Measurements from ENCODE around the gene RAET1E.
"Not testable (repeated sequence)": the region's sequence is repeated elsewhere in the genome, so short reads cannot be mapped to it uniquely, and the experiment has no call there.

The RAET1E gene

GRCh38 chr6:149896491-149896890, 1.4 kb downstream of the RAET1E start:
- H3K4me1 ChIP-seq (ENCODE audit: control insufficient read depth, insufficient read depth, low read length) = peaks cover 39% of the 10 kb centered on the region
- H3K4me2 ChIP-seq (ENCODE audit: low read length) = peak overlapping the region; percentile 74
- no peaks in the 10 kb centered on the region for H3K36me3 ChIP-seq (ENCODE audit: insufficient read depth, low read length)
- no peaks in the 10 kb centered on the region for H3K27me3 ChIP-seq (ENCODE audit: control insufficient read depth, insufficient read depth, low read length)
- H3K9ac ChIP-seq (ENCODE audit: low read depth, low read length) = peak overlapping the region; percentile 61
- peak overlapping the region; percentile 48 for H3K4me3 ChIP-seq (ENCODE audit: low read length)
- no peaks in the 10 kb centered on the region for H3K9me3 ChIP-seq (replicated peaks; ENCODE audit: low read length)

GRCh38 chr6:149895833-149896271, 2.1 kb downstream of the RAET1E start:
- no peaks in the 10 kb centered on the region for H3K27me3 ChIP-seq (ENCODE audit: control insufficient read depth, insufficient read depth, low read length)
- peaks cover 45% of the 10 kb centered on the region for H3K4me1 ChIP-seq (ENCODE audit: control insufficient read depth, insufficient read depth, low read length)
- H3K4me3 ChIP-seq (ENCODE audit: low read length) = peak overlapping the region; percentile 9
- no peaks in the 10 kb centered on the region for H3K36me3 ChIP-seq (ENCODE audit: insufficient read depth, low read length)
- no peaks in the 10 kb centered on the region for H3K9me3 ChIP-seq (replicated peaks; ENCODE audit: low read length)
- H3K4me2 ChIP-seq (ENCODE audit: low read length) = peak overlapping the region; percentile 74
- peak overlapping the region; percentile 5 for H3K9ac ChIP-seq (ENCODE audit: low read depth, low read length)

GRCh38 chr6:149895048-149895590, 2.8 kb downstream of the RAET1E start:
- Histone ChIP-seq H3K4me1 (ENCODE audit: control insufficient read depth, insufficient read depth, low read length) (peaks cover 53% of the 10 kb centered on the region), H3K9ac (ENCODE audit: low read depth, low read length) (no peak overlapping the region), H3K4me3 (ENCODE audit: low read length) (no peak overlapping the region), H3K4me2 (ENCODE audit: low read length) (peak overlapping the region; percentile 74), H3K36me3 (ENCODE audit: insufficient read depth, low read length) (no peaks in the 10 kb centered on the region), H3K27me3 (ENCODE audit: control insufficient read depth, insufficient read depth, low read length) (no peaks in the 10 kb centered on the region), H3K9me3 (replicated peaks; ENCODE audit: low read length) (no peaks in the 10 kb centered on the region)

- not testable (repeated sequence) for H3K4me2 ChIP-seq (ENCODE audit: low read length); H3K4me3 ChIP-seq (ENCODE audit: low read length); H3K9ac ChIP-seq (ENCODE audit: low read depth, low read length); H3K9me3 ChIP-seq (replicated peaks; ENCODE audit: low read length); H3K27me3 ChIP-seq (ENCODE audit: control insufficient read depth, insufficient read depth, low read length); H3K36me3 ChIP-seq (ENCODE audit: insufficient read depth, low read length)
- H3K4me1 ChIP-seq (ENCODE audit: control insufficient read depth, insufficient read depth, low read length) = peaks cover 60% of the 10 kb centered on the region
Observed at GRCh38 chr6:149891864-149892263, 6.0 kb downstream of the RAET1E start.

- peak overlapping the region; percentile 56 for H3K9ac ChIP-seq (ENCODE audit: low read depth, low read length)
- H3K4me2 ChIP-seq (ENCODE audit: low read length) = peak overlapping the region; percentile 52
- peaks cover 55% of the 10 kb centered on the region for H3K4me1 ChIP-seq (ENCODE audit: control insufficient read depth, insufficient read depth, low read length)
- H3K4me3 ChIP-seq (ENCODE audit: low read length) = no peak overlapping the region
- no peaks in the 10 kb centered on the region for H3K27me3 ChIP-seq (ENCODE audit: control insufficient read depth, insufficient read depth, low read length)
- no peaks in the 10 kb centered on the region for H3K9me3 ChIP-seq (replicated peaks; ENCODE audit: low read length)
- H3K36me3 ChIP-seq (ENCODE audit: insufficient read depth, low read length) = no peaks in the 10 kb centered on the region
Observed at GRCh38 chr6:149891259-149891658, 6.7 kb downstream of the RAET1E start.

- Histone ChIP-seq H3K4me3 (ENCODE audit: low read length) (peak overlapping the region; percentile 19), H3K9me3 (replicated peaks; ENCODE audit: low read length) (no peaks in the 10 kb centered on the region), H3K36me3 (ENCODE audit: insufficient read depth, low read length) (no peaks in the 10 kb centered on the region), H3K4me1 (ENCODE audit: control insufficient read depth, insufficient read depth, low read length) (peaks cover 49% of the 10 kb centered on the region), H3K9ac (ENCODE audit: low read depth, low read length) (peak overlapping the region; percentile 3), H3K27me3 (ENCODE audit: control insufficient read depth, insufficient read depth, low read length) (no peaks in the 10 kb centered on the region), H3K4me2 (ENCODE audit: low read length) (peak overlapping the region; percentile 52)
Observed at GRCh38 chr6:149890629-149891045, 7.3 kb downstream of the RAET1E start.

GRCh38 chr6:149889326-149889725, 8.6 kb downstream of the RAET1E start:
- Histone ChIP-seq H3K4me1 (ENCODE audit: control insufficient read depth, insufficient read depth, low read length) (peaks cover 38% of the 10 kb centered on the region), H3K9me3 (replicated peaks; ENCODE audit: low read length) (no peaks in the 10 kb centered on the region), H3K9ac (ENCODE audit: low read depth, low read length) (no peak overlapping the region), H3K27me3 (ENCODE audit: control insufficient read depth, insufficient read depth, low read length) (no peaks in the 10 kb centered on the region), H3K4me3 (ENCODE audit: low read length) (no peak overlapping the region), H3K4me2 (ENCODE audit: low read length) (no peak overlapping the region), H3K36me3 (ENCODE audit: insufficient read depth, low read length) (no peaks in the 10 kb centered on the region)

- Histone ChIP-seq H3K4me2 (ENCODE audit: low read length) (peak overlapping the region; percentile 1), H3K4me1 (ENCODE audit: control insufficient read depth, insufficient read depth, low read length) (peaks cover 38% of the 10 kb centered on the region), H3K4me3 (ENCODE audit: low read length) (no peak overlapping the region), H3K36me3 (ENCODE audit: insufficient read depth, low read length) (no peaks in the 10 kb centered on the region), H3K27me3 (ENCODE audit: control insufficient read depth, insufficient read depth, low read length) (no peaks in the 10 kb centered on the region), H3K9me3 (replicated peaks; ENCODE audit: low read length) (no peaks in the 10 kb centered on the region), H3K9ac (ENCODE audit: low read depth, low read length) (no peak overlapping the region)
Observed at GRCh38 chr6:149888659-149889058, 9.3 kb downstream of the RAET1E start.

- Histone ChIP-seq H3K4me2 (ENCODE audit: low read length) (no peak overlapping the region), H3K4me3 (ENCODE audit: low read length) (no peak overlapping the region), H3K9ac (ENCODE audit: low read depth, low read length) (no peak overlapping the region), H3K27me3 (ENCODE audit: control insufficient read depth, insufficient read depth, low read length) (no peaks in the 10 kb centered on the region), H3K4me1 (ENCODE audit: control insufficient read depth, insufficient read depth, low read length) (peaks cover 38% of the 10 kb centered on the region), H3K36me3 (ENCODE audit: insufficient read depth, low read length) (no peaks in the 10 kb centered on the region), H3K9me3 (replicated peaks; ENCODE audit: low read length) (no peaks in the 10 kb centered on the region)
Observed at GRCh38 chr6:149888093-149888492, 9.8 kb downstream of the RAET1E start.

GRCh38 chr6:149887343-149887742, 10.6 kb downstream of the RAET1E start:
- no peaks in the 10 kb centered on the region for H3K36me3 ChIP-seq (ENCODE audit: insufficient read depth, low read length)
- H3K4me2 ChIP-seq (ENCODE audit: low read length) = no peak overlapping the region
- no peak overlapping the region for H3K9ac ChIP-seq (ENCODE audit: low read depth, low read length)
- H3K4me3 ChIP-seq (ENCODE audit: low read length) = no peak overlapping the region
- H3K4me1 ChIP-seq (ENCODE audit: control insufficient read depth, insufficient read depth, low read length) = peaks cover 38% of the 10 kb centered on the region
- H3K27me3 ChIP-seq (ENCODE audit: control insufficient read depth, insufficient read depth, low read length) = no peaks in the 10 kb centered on the region
- no peaks in the 10 kb centered on the region for H3K9me3 ChIP-seq (replicated peaks; ENCODE audit: low read length)

GRCh38 chr6:149885888-149886287, 12.0 kb downstream of the RAET1E start:
- no peaks in the 10 kb centered on the region for H3K9me3 ChIP-seq (replicated peaks; ENCODE audit: low read length)
- peaks cover 31% of the 10 kb centered on the region for H3K4me1 ChIP-seq (ENCODE audit: control insufficient read depth, insufficient read depth, low read length)
- H3K27me3 ChIP-seq (ENCODE audit: control insufficient read depth, insufficient read depth, low read length) = no peaks in the 10 kb centered on the region
- no peak overlapping the region for H3K9ac ChIP-seq (ENCODE audit: low read depth, low read length)
- H3K4me3 ChIP-seq (ENCODE audit: low read length) = no peak overlapping the region
- no peak overlapping the region for H3K4me2 ChIP-seq (ENCODE audit: low read length)
- no peaks in the 10 kb centered on the region for H3K36me3 ChIP-seq (ENCODE audit: insufficient read depth, low read length)

- H3K4me1 ChIP-seq (ENCODE audit: control insufficient read depth, insufficient read depth, low read length) = peaks cover 21% of the 10 kb centered on the region
- H3K9me3 ChIP-seq (replicated peaks; ENCODE audit: low read length) = no peaks in the 10 kb centered on the region
- no peak overlapping the region for H3K4me3 ChIP-seq (ENCODE audit: low read length)
Observed at GRCh38 chr6:149884617-149885016, 13.3 kb downstream of the RAET1E start.

More at GRCh38 chr6:149884617-149885016, 13.3 kb downstream of the RAET1E start:
- Histone ChIP-seq H3K9ac (ENCODE audit: low read depth, low read length) (no peak overlapping the region), H3K4me2 (ENCODE audit: low read length) (no peak overlapping the region), H3K27me3 (ENCODE audit: control insufficient read depth, insufficient read depth, low read length) (no peaks in the 10 kb centered on the region), H3K36me3 (ENCODE audit: insufficient read depth, low read length) (no peaks in the 10 kb centered on the region)

All from skeletal muscle satellite cell (primary cell).